ENCODE measurements around the gene ARHGDIA. TPM values are rescaled to one million over a fixed set of nuclear protein-coding genes. Genes with fewer than 3 reads are reported as not detected.

Gene ARHGDIA
- total RNA-seq, 6 experiments from 2014 or later: 758 to 1,040 (median 908) TPM

DNA sequence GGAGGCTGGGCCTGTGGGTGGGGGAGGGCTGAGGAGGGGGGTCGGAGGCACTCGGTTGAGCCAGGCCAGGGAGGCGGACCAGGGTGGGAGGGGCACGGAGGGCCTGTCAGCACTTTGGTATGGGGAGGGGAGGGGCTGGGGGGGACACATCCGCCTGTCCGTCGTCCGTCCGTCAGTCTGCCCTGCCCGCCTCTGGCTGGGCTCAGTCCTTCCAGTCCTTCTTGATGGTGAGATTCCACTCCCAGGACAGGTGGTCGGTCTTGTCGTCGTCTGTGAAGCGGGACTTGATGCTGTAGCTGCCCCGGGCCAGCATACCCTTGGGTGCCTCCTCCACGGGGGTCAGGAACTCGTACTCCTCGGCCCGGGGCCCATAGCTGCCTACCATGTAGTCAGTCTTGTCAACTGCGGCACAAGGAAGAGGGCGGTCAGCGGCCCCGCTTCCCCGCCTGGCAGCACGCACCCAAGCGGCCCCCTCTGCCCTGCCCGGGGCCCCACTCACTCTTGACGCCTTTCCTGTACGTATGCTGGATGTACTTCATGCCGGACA is 2.4 kb downstream of the ARHGDIA start:
- DNase-seq: peak; percentile 82
- TF ChIP-seq, protein P1, sequence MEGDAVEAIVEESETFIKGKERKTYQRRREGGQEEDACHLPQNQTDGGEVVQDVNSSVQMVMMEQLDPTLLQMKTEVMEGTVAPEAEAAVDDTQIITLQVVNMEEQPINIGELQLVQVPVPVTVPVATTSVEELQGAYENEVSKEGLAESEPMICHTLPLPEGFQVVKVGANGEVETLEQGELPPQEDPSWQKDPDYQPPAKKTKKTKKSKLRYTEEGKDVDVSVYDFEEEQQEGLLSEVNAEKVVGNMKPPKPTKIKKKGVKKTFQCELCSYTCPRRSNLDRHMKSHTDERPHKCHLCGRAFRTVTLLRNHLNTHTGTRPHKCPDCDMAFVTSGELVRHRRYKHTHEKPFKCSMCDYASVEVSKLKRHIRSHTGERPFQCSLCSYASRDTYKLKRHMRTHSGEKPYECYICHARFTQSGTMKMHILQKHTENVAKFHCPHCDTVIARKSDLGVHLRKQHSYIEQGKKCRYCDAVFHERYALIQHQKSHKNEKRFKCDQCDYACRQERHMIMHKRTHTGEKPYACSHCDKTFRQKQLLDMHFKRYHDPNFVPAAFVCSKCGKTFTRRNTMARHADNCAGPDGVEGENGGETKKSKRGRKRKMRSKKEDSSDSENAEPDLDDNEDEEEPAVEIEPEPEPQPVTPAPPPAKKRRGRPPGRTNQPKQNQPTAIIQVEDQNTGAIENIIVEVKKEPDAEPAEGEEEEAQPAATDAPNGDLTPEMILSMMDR (IDR thresholded peaks at IDR 0.05): no peak
- Mint-ChIP-seq H3K4me1 (ENCODE audit: low read depth) (peaks cover 33% of the 10 kb centered on the region), H3K4me3 (peak overlapping the region; percentile 92), H3K36me3 (ENCODE audit: low read depth) (peaks cover 14% of the 10 kb centered on the region), H3K9me3 (peaks cover 5% of the 10 kb centered on the region; the same call in 1 of the 2 replicates), H3K27ac (peak overlapping the region; percentile 93), H3K27me3 (ENCODE audit: insufficient read depth) (peaks cover 60% of the 10 kb centered on the region)

DNA sequence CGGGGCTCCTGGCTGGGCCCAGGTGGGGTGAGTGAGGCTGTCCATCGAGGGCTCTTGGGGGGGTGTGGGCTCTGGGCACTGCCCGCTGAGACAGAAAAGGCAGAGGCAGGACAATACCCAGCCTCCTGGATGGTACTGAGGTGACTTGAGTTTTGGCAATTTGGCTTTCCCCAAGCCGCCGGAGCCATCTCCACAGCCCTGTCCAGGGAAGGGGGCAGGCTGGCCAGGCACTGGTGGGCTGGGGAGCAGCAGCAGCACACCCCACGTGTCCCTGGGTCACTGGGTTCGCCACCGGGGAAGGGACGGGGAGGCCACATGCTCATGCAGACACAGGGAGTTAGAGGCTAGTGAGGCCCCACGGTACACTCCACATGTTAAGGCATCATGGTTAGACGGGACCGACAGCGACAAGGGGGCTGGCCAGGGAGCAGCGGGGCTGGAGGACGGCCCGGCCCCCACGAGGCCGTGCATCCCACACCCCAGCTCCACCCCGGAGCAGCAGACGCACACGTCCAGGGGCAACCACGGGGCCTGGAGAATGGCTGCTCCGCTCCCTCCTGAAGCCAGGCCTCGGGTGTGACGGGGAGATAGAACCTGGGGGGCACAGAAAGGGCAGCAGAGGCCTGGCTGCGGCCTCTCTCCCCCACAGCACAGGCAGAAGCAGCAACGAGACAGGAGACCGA is 3.0 kb downstream of the ARHGDIA start:
- H3K9me3 Mint-ChIP-seq: peaks cover 5% of the 10 kb centered on the region; the same call in 1 of the 2 replicates
- DNase-seq: no peak
- peak overlapping the region; percentile 92 for H3K4me3 Mint-ChIP-seq
- H3K4me1 Mint-ChIP-seq (ENCODE audit: low read depth): peaks cover 39% of the 10 kb centered on the region
- TF ChIP-seq, protein P1 (IDR thresholded peaks at IDR 0.05): no peak
- H3K27me3 Mint-ChIP-seq (ENCODE audit: insufficient read depth): peaks cover 60% of the 10 kb centered on the region
- peak overlapping the region; percentile 93 for H3K27ac Mint-ChIP-seq
- peaks cover 19% of the 10 kb centered on the region for H3K36me3 Mint-ChIP-seq (ENCODE audit: low read depth)

DNA sequence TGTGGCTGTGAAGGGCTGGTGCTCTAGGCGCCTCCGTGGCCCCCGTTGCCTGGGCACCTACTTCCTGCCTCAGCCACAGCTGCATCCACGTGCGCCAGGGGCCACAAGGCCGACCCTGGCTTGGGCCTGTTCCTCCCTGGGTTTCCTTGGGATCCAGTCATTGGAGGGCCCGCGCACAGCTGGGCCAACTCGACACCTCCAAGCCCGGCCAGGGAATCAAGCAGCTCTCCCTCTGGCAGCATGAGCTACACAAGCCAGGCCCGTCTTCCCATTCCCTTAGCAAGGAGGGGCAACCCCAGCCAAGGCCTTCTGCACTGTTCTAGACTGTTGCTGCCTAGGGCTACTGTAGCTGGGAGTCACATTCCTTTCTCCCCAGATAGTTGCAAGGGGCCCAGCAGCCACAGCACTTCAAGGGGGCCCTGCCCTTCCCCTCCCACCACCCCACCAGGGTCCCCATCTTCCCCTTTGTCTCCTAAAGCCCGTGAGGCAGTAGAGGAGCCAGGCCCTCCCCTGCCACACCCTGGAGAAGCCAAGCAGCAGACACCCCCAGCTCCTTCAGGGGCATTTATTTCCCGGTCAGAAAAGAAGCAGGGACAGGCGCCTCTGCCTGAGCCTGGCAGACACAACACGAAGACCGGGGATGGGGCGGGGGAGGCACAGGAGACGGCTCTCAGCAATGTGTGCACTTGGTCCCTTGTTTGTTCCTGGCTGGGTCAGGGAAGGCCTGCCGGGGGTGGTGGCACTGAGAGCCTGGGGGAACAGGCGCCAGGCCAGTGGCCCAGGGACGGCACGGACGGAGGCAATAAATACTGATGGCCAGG is 3.8 kb downstream of the ARHGDIA start:
- DNase-seq: peak; percentile 58

DNA sequence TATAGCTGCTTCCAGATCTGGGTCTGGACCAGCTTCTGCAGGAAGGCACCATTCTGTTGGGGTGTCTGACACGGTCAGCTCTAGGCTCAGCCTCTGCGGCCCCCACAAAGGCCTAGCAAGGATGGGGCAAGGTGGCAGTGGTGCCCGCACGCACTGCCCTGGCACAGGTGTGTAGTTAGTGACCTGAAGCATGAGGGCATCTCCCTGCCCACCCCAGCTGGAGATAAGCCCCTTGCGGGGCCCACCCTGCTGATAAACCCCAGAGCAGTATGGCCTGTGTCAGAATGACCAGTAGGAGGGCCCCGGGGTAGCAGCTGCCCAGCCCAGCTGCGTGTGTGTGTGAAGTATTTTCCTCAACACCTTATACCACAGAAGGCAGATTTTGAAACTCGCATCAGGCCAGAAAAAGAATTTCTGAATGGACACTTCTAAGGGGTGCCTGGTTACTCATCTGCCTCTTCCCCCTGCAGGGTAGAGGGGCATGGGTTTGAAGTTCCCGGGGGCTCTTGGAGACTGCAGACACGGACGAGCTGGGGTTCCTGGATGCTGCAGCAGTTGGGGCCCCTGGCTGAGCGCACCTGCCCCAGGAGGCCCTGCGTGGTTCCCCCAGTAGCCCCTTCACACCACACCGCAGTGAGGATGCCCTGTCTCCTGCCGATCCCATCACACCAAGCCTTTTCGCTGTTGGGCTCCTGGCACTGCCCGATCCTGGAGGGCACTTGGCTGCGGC is 4.5 kb downstream of the ARHGDIA start:
- DNase-seq: no peak
- peaks cover 60% of the 10 kb centered on the region for H3K27me3 Mint-ChIP-seq (ENCODE audit: insufficient read depth)
- TF ChIP-seq, protein P1 (IDR thresholded peaks at IDR 0.05): no peak
- H3K4me3 Mint-ChIP-seq: no peak overlapping the region; the same call in 1 of the 2 replicates
- H3K4me1 Mint-ChIP-seq (ENCODE audit: low read depth): peaks cover 46% of the 10 kb centered on the region
- peaks cover 21% of the 10 kb centered on the region for H3K36me3 Mint-ChIP-seq (ENCODE audit: low read depth)
- peak overlapping the region; percentile 93 for H3K27ac Mint-ChIP-seq
- peaks cover 5% of the 10 kb centered on the region; the same call in 1 of the 2 replicates for H3K9me3 Mint-ChIP-seq

More for the DNA sequence above, 3.8 kb downstream of the ARHGDIA start:
- Mint-ChIP-seq H3K9me3 (peaks cover 5% of the 10 kb centered on the region; the same call in 1 of the 2 replicates), H3K36me3 (ENCODE audit: low read depth) (peaks cover 21% of the 10 kb centered on the region), H3K27me3 (ENCODE audit: insufficient read depth) (peaks cover 61% of the 10 kb centered on the region), H3K4me1 (ENCODE audit: low read depth) (peaks cover 46% of the 10 kb centered on the region), H3K4me3 (peak overlapping the region; percentile 92; the same call in 1 of the 2 replicates), H3K27ac (peak overlapping the region; percentile 93)
- TF ChIP-seq, protein P1 (IDR thresholded peaks at IDR 0.05): no peak
